ENCODE measurements around the gene DUSP1.

Gene DUSP1

DNA sequence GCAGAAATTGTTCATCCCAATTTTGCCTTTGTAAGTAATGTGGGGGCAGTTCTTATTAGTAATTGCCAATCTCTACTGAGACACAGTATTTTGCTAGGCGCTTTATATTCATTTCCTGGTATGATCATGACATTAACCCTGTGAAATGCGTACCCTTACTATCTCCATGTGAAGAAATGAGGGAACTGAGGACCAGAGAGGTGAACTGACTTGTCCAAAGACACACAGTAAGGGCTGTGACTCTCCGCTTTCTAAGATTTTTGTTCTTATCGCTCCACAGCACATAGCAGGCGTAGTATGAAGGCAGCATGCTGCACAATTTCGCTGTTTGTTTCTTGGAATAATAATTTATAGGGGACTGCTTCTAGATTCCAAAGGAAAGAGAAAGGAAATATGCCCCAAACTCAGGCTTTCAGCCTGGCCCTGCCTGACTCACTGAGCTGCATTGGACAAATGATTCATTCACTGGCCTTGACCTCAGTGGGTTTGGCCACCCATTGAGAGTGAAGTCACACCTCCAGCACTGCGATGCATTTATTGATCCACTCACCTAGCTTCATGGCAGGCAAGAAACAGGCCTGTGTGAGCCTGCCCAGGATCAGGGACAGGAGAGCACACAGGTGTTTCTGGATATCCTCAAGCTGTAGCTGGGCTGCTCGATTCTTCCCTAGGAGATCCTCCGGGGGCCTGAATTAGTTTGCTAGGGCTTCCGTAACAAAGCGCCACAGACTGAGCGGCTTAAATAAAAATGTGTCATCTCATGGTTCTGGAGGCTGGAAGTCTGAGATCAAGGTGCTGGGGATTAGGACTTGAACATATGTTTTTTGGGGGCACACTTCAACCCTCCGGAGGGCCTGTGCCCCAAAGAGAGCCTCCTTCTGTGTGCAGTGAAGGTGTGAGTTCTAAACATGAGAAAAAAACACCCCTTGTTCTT, 7.2 kb upstream of the DUSP1 start:
- DNase-seq (ENCODE audit: low read depth), result no peak

DNA sequence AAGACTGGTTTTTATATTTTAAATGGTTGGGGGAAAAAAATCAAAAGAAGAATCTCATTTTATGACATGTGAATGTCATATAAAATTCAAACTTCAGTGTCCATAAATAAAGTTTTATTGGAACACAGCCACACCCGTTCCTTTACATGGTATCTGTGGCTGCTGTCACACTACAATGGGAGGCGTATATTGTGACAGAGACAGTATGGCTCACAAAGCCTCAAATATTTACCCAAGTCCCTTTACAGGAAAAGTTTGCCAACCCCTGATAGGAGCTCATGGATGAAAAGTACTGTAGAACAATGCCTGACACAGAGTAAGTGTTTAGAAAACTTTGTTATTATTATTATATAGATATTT, 5.2 kb upstream of the DUSP1 start:
- DNase-seq (ENCODE audit: low read depth), result no peak

DNA sequence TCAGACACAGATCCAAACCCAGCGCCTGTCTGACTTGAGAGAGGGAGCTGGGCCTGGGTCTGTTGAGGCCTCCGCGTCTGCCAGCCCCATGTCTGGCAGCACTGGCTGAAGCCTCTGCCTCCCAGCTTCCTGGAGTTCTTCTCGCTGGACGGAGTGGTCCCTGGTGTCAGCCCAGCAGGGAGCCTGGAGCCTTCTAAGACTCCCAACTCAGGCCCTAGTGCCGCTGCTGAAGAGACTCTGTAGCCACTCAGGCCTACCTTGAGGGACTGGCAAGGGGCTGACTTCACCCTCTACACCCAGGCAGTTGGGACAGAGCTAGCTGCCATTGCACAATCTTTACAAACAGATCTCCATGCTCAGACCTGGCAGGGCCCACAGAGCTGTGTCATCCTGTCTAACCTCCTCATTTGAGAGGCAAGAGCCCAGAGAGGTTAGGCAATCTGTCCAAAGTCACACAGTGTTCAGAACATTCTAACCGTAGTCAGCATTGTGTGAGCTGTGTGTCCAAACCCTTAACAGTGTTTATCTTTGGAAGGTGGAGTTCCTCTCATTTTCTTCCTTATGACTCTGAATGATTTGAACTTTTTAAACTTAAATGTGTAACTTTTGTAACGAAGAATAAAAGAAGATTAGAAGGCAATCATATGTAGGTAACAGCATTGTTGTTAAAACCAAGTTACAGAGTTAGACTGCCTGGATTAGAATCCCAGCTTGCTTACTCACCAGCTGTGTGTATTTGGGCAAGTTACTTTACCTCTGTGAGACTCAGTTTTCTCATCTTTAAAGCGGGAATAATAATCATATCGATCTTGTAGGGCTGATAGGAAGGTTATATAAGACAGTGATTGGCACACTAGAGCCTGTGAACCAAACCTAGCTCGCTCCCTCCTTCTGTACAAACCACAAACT, 4.6 kb upstream of the DUSP1 start:
- DNase-seq (ENCODE audit: low read depth), result no peak

DNA sequence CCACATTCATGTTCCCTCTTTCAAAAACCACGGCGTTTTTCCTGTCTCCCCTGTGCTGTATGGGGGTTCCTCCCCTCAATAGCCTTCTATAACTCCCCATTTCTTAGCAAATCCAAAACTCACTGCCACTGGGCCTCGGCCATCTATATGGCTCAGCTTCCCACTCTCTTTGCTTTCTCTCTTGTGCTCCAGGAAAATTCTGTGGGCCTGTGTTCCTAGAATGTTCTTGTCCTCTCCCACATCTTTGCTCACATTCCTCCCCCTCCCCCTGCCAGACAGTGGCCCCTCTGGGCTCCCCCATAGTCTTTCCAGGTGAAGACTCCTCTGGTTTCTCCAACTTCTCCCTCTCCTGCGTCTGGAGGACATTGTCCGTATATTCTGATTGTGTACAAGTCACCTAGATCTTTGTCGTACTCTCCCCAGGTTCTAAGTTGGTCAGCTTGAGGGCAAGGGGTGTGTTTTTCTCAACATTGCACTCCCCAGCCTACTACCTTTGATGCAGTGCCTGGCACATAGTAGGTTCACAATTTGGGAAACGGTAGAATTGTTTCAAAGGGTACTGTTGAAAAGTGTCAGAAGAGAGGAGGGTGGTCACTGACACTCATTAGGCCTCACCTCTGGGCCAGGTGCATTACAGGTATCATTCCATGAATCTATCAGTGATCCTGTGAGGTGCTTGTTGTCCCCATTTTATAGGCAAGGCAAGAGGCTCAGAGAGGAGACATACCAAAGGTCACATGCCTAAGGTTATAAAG, 3.7 kb upstream of the DUSP1 start:
- no peak for DNase-seq (ENCODE audit: low read depth)

DNA sequence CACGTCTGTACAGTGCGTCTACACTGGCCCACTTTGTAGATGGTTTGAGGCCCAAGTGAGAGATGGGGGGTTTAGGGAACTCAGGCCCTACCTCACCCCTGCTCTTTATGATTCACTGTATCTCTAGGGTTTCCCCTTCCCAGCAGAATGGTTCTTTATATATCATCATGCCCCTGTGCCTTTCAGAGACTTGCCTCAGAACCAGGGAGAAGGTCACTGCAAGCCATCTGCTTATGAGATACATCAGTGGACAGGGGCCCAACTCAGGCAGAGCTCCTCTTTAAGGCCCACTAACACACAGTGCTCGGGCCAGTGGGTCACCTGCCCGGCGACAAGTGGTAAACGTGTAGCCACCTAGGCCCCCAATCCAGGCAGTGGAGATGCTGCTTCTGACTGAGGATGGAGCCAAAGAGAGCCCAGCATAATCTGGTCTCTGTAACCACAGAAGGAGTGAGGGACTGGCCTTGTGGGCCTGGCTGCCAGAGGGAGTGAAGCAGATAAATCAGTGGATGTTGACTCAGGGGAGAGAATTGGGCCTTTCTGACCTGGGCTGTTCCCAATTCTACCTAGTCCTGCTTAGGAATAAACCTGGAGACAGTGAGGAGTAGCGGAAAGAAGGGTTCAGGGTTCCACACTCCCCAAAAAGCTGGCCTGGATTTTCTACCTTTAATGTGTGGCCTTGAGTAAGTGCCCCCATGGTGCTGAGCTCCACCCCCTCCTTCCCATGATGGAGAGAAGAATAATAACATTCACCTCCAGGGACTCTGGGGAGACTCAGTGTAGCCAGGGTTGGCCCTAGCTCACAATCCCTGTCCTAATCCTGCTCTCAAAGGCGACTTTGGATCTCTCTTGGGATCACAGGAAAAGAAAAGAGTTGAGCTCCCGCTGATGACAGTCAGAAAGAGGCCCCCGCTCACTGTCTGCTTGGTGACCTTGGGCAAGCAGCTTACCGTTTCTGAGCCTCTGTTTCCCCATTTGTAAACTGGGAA, 2.8 kb upstream of the DUSP1 start:
- no peak for DNase-seq (ENCODE audit: low read depth)

DNA sequence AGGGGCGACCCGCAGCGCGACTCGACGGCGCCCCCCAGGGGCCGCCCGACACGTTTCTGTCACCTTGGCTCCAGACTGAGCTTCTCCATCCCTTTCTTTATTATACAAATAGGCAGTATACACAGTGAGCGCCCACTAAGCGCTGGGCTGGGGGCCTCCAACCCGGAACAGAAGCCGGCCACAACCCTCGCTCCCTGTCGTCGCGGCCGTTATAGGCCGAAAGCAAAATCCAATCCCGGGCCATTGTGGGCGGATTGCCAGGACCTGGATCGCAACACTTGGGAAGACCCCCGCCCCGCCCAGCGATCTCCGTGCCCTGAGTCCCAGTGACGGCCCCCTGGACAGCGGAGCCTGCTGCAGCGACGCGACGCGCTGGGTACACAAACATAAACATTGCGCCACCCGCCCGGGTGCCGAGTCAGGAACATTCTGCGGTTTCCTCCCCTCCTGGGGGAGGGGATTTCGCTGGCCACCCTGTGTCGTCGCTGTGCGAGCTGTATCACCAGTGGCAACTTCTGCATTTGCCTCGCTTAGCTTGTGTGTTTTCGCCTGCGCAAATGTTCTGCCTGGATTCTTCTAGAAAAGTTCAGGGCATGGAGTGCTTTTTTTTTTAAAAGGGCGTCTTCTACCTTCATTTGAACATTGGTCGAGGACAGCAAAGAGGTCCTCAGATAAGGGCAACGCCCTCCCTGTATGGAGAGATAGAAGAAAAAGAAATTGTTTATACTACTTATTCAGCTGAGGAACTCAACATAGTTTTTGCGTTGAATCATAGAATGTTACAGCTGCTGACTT, 1.3 kb upstream of the DUSP1 start:
- DNase-seq (ENCODE audit: low read depth), result peak; percentile 81

DNA sequence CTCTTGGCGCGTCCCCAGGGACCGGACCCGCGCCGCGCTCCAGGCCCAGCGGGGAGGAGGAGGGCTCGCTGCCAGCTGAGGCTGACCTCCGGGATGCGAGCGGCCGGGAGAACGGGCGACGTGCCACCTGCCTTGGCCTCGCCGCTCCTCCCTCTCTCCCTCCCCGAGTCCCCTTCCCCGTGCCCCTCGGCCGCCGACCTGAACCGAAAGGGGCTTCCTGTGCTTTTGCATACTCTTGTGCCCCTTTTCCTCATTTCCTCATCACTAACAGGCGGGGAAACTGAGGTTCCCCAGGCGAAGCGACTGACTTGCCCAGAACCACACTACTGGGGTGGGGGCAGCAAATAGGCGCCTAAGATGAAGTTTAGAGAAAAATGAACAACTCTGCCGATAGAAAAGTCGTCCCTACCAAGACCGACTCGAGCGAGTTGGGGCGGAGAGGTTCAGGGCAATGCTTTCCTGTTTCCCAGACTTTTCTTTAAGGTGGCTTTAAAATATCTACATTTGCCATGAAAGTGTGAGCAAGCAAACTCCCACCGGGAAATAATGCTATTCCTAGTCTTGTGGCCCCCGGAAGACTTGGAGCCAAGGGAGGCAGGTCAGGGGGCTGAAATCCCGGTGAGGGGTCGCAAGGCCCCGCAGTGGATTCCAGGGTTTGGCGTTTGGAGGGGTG, 580 bp upstream of the DUSP1 start:
- DNase-seq (ENCODE audit: low read depth), result peak; percentile 27

DNA sequence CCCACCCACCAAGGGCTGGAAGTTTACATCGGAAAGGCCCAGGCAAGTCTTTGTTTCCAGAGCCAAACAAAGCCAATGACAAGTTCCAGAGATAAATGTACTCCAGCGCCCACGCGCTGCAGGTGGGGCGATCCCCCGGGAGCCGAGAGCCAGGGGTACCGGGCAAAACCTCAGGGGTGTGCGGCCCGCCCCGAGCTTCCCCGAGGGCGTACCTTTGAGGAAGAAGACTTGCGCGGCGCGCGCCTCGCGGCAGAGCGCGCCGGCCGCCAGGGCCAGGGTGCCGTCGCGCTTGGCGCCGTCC, 671 bp downstream of the DUSP1 start:
- DNase-seq (ENCODE audit: low read depth), result no peak

DNA sequence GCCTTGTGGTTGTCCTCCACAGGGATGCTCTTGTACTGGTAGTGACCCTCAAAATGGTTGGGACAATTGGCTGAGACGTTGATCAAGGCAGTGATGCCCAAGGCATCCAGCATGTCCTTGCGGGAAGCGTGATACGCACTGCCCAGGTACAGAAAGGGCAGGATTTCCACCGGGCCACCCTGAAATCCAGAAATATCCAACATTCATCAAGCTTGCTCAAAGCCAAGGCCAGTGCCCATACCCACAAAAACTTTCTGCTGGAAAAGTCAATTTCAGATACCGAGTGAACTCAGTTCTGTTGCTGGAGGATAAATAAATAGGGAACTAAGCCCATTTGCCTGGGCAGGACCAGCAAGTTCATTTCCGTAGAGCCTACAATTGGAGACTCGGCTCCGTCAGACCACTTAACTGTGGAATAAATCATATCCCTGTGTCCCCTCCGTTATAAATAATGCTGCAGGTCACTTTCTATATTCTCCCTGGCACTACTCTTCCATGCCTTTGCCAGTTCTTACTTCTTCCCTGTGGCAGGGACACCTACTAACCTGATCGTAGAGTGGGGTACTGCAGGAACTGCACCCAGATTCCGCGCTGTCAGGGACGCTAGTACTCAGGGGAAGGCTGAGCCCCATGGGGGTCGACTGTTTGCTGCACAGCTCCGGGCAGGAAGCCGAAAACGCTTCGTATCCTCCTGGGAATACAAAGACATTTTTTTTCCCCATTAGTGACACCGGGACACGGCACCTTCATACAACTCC, 1.2 kb downstream of the DUSP1 start:
- no peak for DNase-seq (ENCODE audit: low read depth)

DNA sequence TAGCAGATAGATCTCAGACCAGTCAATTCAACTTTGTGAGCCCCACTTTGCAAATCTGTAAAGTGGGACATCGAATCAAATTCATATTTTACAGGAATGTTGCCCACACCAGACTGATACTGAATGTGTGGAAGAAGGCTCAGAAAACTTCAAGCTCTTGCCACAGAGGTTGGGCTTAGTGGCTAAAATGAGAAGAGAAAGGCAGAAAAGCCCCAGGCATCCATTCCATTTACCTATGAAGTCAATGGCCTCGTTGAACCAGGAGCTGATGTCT, 1.7 kb downstream of the DUSP1 start:
- DNase-seq (ENCODE audit: low read depth), result no peak

DNA sequence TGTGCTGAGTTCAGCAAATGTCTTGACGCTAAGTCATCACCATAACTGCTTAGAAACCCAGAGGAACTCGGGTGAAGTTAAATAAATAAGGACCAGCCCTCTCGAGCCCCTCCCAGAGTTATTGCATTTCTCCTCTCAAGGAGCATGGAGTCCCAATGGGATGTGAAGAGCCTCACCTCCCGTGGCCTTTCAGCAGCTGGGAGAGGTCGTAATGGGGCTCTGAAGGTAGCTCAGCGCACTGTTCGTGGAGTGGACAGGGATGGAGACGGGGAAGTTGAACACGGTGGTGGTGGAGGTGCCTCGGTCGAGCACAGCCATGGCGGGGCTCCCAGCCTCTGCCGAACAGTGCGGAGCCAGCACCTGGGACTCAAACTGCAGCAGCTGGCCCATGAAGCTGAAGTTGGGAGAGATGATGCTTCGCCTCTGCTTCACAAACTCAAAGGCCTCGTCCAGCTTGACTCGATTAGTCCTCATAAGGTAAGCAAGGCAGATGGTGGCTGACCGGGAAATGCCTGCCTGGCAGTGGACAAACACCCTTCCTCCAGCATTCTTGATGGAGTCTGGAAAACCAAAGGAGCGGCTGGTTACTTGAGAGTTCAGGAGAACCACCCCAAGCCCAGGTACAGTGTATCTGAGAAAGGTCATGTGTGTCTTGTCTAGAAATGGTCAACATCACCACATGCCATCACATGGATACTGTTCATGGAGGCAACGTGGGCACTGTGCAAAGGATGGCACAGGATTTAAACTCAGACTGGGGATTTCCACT, 2.2 kb downstream of the DUSP1 start:
- DNase-seq (ENCODE audit: low read depth), result peak; percentile 29

DNA sequence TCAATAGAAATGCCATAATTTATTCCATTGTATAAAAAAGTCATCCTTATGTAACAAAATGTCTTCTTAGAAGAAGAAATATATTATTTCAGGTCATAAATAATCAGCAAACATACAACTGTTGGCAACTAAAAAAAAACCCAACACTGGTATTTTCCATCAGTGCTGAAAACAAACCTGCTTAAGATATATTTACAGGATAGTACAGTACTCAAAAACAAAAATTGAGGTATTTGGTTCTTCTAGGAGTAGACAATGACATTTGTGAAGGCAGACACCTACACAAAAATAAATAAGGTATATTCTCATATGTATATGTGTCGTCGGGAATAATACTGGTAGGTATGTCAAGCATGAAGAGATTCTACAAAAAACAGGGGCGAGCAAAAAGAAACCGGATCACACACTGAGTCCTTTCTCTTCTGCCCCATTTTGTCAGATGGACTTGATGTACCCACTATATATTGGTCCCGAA, 2.9 kb downstream of the DUSP1 start:
- no peak for DNase-seq (ENCODE audit: low read depth)

DNA sequence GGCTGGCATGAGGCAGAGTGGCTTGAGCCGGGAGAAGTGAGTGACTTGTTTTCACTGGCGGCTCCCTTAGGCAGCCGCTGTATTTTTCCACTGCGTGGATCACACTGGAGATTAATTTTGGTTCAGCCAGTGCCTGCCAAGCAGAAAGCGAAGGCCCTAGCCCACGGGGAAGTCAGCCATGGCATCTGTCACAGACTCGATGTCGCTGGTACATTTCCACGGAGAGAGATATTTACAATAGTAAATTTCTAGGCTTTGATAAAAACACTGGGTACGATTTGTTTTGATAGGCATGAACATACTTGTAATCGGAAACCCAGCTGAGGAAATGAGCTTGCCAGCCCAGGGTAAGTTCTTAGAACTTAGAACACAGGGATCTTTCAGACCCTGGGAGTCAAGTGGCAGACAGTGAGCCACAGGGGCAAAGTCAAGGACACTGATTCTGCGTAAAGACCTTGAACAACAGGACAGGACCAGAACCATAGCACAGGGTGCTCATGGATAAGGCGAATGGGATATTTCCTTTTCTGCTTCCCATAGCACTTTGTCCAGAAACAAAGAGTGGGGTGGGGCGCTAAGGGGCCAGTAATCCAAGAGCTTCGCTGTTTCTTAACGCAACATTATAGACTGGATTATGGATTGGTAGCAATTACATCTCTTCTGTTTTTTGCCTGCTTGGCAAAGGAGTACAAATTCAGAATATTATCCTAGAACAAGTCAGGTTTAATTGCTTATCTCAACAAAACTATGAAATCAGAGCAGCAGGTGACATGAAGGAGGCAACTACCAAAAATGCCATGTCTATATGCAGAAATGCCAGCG, 4.5 kb downstream of the DUSP1 start:
- DNase-seq (ENCODE audit: low read depth), result peak; percentile 40

DNA sequence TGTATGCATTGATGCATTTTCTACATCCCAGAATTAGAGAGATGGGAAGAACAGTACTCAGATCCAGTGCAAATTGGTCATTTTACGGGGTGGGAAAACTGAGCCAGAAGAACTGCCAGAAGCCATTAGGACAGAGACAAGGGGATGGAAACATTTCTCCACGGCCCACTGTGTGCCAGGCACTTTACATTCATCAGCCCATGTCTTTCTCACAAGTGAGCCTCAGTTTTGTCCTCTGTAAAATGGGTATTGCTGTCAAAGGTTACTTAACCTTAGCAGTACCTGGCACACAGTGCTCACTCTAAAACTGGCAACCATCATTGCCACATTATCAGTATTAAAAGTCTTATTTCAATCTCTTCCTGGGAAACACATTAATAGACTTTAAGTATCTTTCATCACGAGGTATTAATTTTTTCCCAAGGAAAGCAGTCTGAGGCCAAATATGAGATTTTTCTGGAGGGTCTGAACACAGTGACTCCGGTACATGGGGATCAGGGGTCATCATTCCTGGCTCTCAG, 5.2 kb downstream of the DUSP1 start:
- no peak for DNase-seq (ENCODE audit: low read depth)

DNA sequence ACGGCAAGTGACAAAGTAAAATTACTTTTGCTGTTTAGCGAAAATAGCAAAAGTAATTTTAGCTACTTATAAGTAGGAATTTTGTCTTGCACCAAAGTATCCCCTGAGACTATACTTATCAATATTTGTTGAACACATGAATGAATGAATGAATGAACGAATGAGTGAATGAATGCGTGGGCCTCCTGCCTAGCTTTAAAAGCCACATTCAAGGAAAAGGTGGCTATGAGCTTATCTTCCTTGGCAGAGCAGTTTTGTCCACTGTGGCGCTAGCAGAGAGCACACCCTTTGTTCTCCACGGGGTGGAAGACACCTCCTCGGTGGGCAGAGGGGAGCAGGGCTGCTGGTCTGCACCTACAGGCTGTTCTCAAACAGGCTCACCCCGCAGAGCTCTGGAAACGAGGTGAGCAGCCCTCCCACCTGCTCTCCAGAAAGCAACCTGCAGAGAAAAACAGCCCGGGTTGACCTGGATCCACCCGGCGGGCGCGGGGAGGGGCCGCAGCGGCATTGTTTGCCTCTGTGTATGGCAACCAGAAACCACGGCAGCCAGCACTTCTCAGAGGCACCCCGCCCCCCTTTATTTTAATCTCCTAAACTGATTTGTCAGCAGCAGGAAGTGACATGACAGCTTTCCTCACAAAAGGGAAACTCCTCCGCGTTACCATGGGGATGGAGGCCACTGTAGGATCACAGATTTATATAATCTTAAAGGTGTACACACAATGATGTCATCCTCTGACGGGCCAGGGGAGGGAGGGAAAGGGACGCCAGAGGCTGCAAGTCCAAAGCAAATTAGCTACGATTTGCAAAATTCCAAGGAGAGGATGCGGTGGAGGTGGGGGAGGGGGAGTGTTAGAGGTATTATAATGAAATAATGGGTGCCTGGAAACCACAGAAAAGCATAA, 5.9 kb downstream of the DUSP1 start:
- DNase-seq (ENCODE audit: low read depth), result peak; percentile 96

DNA sequence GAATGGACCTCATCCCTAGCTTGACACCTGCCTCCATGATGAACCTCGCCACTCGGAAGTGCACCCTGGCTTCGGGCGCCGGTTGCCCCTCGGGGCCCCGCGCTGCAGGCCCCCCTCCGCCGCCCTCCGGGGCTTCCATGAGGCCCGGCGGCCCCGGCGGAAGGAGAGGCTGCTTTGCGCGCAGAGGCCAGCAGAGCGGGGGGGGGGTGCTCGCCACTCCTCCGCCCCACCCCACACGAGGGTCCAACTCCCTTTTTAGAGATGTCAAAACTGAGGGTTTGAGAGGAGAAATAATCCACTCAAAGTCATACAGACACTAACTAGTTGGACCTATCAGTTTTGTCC, 7.9 kb downstream of the DUSP1 start:
- no peak for DNase-seq (ENCODE audit: low read depth)

Data from T follicular helper cell (primary cell).